Aorta (tissue), 5 donors: ENCODE measurements around the gene EIF4A2. TPM values are rescaled to one million over a fixed set of nuclear protein-coding genes. Genes with fewer than 3 reads are reported as not detected.
A peak's percentile ranks its signal among the peaks of the same experiment; 100 is the strongest.
"Not testable (repeated sequence)": the region's sequence is repeated elsewhere in the genome, so short reads cannot be mapped to it uniquely, and the experiment has no call there.

Experiments
- ATAC-seq: fragments of 200-7000 bp; cut with Tn5 transposase; one replicate; pipeline ENCODE4 v1.9.1; 2022; ENCODE audit warnings: moderate library complexity; ENCODE audit not compliant: low FRiP score
- DNase-seq, 2 donors: peaks; one replicate each; pipeline ENCODE4 v3.0.0-alpha.2; 2020
- H3K27ac ChIP-seq, 2 donors: one replicate each; pipeline ENCODE4 v1.5.1; 2013; ENCODE audit warnings: low read length in 2 of 2, mild to moderate bottlenecking in 2 of 2, moderate library complexity in 2 of 2, control low read depth in 1 of 2, inconsistent platforms in 1 of 2, low read depth in 1 of 2
- H3K27me3 ChIP-seq, 2 donors: one replicate each; pipeline ENCODE4 v1.6.1; 2013; ENCODE audit warnings: control low read depth in 1 of 2, low read length in 1 of 2, mild to moderate bottlenecking in 1 of 2, moderate library complexity in 1 of 2; ENCODE audit not compliant: insufficient read depth in 2 of 2, control insufficient read depth in 1 of 2
- H3K36me3 ChIP-seq, 2 donors: one replicate each; pipeline ENCODE4 v1.6.1; 2013; ENCODE audit warnings: control low read depth in 1 of 2, low read length in 1 of 2, mild to moderate bottlenecking in 1 of 2; ENCODE audit not compliant: insufficient read depth in 2 of 2, control insufficient read depth in 1 of 2
- H3K4me1 ChIP-seq, 2 donors: one replicate each; pipeline ENCODE4 v1.6.1; 2013; ENCODE audit warnings: low read length in 2 of 2, control low read depth in 1 of 2, mild to moderate bottlenecking in 1 of 2, moderate library complexity in 1 of 2; ENCODE audit not compliant: insufficient read depth in 2 of 2, control insufficient read depth in 1 of 2
- H3K4me3 ChIP-seq, 2 donors: one replicate each; pipeline ENCODE4 v1.5.1; 2013; ENCODE audit warnings: low read length in 2 of 2, control low read depth in 1 of 2, mild to moderate bottlenecking in 1 of 2
- H3K9me3 ChIP-seq: one replicate; pipeline ENCODE4 v1.6.1; 2013; ENCODE audit warnings: mild to moderate bottlenecking, low read length; ENCODE audit not compliant: control insufficient read depth
- WGBS, 2 donors: extraction: QIAGEN DNeasy Blood & Tissue Kit; methylation state at CpG; one replicate each; pipeline ENCODE4 v1.1.7; 2013; 5-methylcytosine and 5-hydroxymethylcytosine counted together
- intact Hi-C, 2 donors: fragments of 100-400 bp; cut with DNase I; formaldehyde crosslinking; loops; one replicate each; pipeline versions ENCODE4 v1.14.2 to v1.15.0; 2022
- polyA plus RNA-seq, 2 donors: library from polyadenylated mRNA; stranded (reverse); fragments of 200-250 nt; gene quantifications; one replicate each; pipeline ENCODE4 v1.2.3, GENCODE V29; 2013
- total RNA-seq, 2 donors: library from RNA; stranded (reverse); fragmentation: NEBNext Ultra II Directional; extraction: Animal tissue kit (Norgen Biotek cat#: 25700); gene quantifications; one replicate each; pipeline ENCODE4 v1.2.1, GENCODE V29; 2021
- donor health status: healthy with polysubstance abuse.
- donor health status: Bipolar disorder and iron deficiency.
- donor health status: DM: no; HTN: no; CAD: no.
- donor health status: DM: no; HTN: no; CAD: no.
- donor health status: DM: yes; HTN: yes; CAD: no.

EIF4A2 gene
- total and polyA plus RNA-seq, 4 donors = 330 to 598 (median 483) TPM

DNA sequence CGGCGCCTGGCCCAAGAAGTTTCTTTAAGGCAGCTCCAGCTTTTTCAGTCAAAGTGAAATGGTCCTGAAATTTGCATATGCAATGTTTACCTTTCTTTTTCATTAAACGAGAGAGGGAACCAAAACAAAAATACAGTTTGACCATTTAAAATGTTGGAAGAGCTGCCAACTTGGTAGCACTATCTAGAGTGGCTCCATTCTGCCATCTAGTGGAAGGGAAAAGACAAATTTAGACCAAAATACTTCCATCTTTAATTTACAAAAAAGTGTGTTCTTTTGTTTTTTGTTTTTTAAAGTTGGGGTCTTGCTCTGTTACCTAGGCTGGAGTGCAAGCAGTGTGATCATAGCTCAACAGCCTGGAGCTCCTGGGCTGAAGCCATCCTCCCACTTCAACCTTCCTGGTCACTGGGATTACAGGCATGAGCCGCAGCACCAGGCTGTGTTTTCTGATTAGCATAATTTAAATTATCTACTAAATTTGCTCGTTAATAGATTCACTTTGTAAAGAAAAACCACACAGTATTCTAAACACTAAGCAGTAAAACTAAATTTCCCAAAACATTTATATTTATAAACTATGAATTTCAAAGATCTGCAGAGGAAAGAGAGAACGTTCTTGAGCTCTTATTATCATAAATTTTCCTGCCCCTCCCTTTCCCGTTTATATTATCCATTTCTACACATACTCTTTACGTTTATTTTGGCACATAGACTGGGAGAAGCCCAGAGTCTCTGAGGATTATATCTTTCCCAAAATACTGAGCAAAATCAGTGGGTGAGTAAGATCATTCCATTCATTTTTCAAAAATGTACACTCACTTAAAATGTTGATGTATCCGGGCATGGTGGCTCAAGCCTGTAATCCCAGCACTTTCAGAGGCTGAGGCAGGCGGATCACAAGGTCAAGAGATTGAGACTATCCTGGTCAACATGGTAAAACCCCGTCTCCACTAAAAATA is 38.3 kb downstream of the EIF4A2 start:
- intact Hi-C loops = loop anchor here in 1 of 2 donors (5.0 kb wide), 1 partner anchor 204 kb away; no protein-coding TSS in a partner anchor
- Histone ChIP-seq H3K27ac (no peak overlapping the region), H3K27me3 (no peaks in the 10 kb centered on the region), H3K4me1 (no peaks in the 10 kb centered on the region), H3K9me3 (no peaks in the 10 kb centered on the region), H3K36me3 (no peaks in the 10 kb centered on the region), H3K4me3 (no peak overlapping the region)
- WGBS, 2 donors = 36 to 41% methylated on average over 11 of the region's 11 CpGs
- ATAC-seq (no peak), DNase-seq (no peak)

DNA sequence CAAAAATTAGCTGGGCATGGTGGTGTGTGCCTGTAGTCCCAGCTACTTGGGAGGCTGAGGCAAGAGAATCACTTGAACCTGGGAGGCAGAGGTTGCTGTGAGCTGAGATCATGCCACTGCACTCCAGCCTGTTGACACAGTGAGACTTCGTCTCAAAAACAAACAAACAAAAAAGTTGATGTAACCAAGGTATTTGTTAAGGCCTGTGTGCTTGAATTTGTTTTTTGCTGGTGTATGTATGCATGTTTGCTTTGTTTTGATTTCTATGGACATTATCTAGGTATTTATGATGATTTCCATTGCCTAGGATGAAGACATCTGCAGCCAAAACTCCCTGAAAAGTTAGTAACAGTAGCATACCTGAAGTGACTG is 39.0 kb downstream of the EIF4A2 start:
- H3K4me1 ChIP-seq, H3K36me3 ChIP-seq, H3K27ac ChIP-seq, H3K9me3 ChIP-seq, ATAC-seq, H3K27me3 ChIP-seq, H3K4me3 ChIP-seq: not testable (repeated sequence)
- 72 to 80% methylated on average over 1 of the region's 1 CpG for WGBS, 2 donors
- intact Hi-C loops = loop anchor here in 1 of 2 donors (5.0 kb wide), 1 partner anchor 205 kb away; no protein-coding TSS in a partner anchor
- peak in 1 of 2 donors; percentile 26 for DNase-seq

DNA sequence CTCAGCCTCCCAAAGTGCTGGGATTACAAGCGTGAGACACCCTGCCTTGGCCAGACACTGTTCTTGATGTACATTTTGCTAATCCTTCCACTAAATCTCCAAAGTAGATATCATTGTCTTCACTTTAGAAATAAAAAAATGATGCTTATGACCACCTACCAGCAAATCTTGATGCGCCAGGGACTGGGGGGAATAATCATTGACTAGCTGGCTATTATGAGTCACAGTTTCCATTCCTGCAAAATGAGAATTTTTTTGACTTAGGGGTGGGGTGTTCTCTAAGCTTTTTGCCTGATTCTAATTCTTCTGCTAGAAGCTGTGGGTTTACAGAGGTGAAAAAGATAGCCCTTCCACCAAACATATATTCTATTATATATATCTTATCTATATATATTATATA is 40.0 kb downstream of the EIF4A2 start:
- 84 to 87% methylated on average over 2 of the region's 2 CpGs for WGBS, 2 donors
- DNase-seq = no peak
- intact Hi-C loops = loop anchor here in 1 of 2 donors (5.0 kb wide), 1 partner anchor 206 kb away; no protein-coding TSS in a partner anchor

DNA sequence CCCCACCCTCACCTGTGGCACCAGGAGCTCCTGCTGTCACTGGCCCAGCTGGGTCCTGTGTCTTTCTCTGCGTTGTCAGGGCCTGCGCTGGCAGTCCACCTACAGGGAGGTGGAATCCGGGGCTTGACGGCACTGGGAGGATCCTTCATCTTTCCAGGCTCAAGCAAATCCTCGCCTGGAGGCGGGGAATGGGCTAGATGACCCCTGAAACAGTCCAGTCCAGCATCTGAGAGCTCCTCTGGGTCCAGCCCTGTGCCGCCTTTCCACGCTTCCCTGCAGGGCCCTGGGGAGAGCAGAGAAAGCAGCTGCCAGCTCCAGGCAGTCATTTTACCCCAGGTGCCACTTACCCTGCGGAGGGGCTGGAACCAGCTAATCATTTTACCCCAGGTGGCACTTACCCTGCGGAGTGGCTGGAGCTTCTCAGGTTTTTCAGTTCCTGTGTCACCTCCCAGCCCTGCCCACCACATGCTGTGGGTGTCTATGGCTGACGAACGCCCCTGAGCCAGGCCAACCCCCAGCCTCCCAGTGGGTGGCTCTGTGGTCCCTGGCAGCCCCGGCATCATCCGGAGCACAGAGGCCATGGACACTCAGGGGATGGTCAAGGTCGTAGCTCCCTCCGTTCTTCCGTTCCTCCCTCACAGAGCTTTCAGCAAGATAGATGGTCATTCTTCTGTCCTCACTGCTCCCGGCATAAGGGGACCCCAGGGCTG is 41.2 kb downstream of the EIF4A2 start:
- Histone ChIP-seq H3K4me3 (no peak overlapping the region), H3K27me3 (no peaks in the 10 kb centered on the region), H3K27ac (no peak overlapping the region), H3K4me1 (no peaks in the 10 kb centered on the region), H3K9me3 (no peaks in the 10 kb centered on the region), H3K36me3 (no peaks in the 10 kb centered on the region)
- WGBS, 2 donors = 75 to 77% methylated on average over 18 of the region's 18 CpGs
- DNase-seq (peak in 1 of 2 donors; percentile 69), ATAC-seq (no peak)
- intact Hi-C loops = loop anchor here in 1 of 2 donors (5.0 kb wide), 1 partner anchor 207 kb away; no protein-coding TSS in a partner anchor

More for the DNA sequence above, 40.0 kb downstream of the EIF4A2 start:
- no peak overlapping the region for H3K27ac ChIP-seq
- H3K36me3 ChIP-seq = no peaks in the 10 kb centered on the region
- ATAC-seq = no peak
- no peaks in the 10 kb centered on the region for H3K27me3 ChIP-seq
- H3K4me3 ChIP-seq = no peak overlapping the region
- no peaks in the 10 kb centered on the region for H3K4me1 ChIP-seq
- H3K9me3 ChIP-seq = no peaks in the 10 kb centered on the region

DNA sequence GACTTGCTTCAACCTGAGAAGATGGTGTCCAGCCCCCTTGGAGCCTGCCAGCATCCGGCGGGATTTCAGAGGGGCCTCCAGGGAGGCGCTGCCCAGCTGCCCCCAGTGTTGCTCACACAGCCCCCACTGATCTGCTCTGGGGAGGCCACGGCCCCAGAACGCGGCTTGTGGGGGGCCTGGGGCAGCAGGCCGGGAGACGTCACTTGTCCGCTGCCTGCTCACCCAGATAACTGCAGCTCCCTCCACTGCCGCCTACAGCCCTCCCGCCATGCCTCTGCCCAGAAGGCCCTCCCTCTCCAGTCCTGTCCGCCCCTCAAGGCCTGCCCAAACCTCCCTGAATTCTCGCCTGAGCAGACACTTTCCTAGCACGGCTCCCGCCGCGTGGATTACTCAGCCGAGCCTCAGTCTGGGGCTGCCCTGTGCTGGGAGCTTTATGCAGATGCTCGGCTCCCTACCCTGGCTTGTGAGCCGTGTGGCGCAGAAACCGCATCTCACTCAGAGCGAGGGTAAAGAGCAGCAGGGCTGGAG is 42.0 kb downstream of the EIF4A2 start:
- Histone ChIP-seq H3K9me3 (no peaks in the 10 kb centered on the region), H3K4me3 (no peak overlapping the region), H3K27me3 (no peaks in the 10 kb centered on the region), H3K4me1 (no peaks in the 10 kb centered on the region), H3K36me3 (no peaks in the 10 kb centered on the region), H3K27ac (no peak overlapping the region)
- ATAC-seq = no peak
- intact Hi-C loops = no loop called here
- WGBS, 2 donors = 41 to 45% methylated on average over 23 of the region's 23 CpGs
- DNase-seq = peak; percentile 61 to 74

DNA sequence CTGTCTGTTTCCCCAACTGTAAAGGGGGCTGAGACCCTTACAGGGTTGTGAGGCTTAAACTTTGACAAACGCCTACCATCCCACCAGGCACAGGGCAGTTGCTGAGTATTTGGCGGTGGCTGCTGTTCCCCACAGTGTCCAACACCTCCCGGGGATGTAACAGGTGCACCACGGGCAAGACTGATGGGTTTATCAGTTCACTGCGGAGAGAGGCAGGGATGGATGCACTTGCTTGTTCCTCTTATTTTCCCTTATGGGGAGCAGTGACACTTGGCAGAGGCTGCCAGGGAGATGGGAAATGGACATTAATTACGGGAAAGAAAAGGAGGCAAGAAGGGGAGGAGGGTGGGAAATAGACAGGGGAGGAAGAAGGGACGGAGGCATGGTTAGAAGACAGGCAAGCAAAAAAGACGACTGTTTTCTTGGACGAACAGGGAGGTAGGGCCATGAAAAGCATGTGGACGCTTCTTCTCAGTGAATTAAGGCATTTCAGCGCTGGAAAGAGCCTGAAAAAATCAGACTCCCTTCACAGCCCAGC is 42.6 kb downstream of the EIF4A2 start:
- peak in 1 of 2 donors; percentile 48 for DNase-seq
- Histone ChIP-seq H3K4me3 (no peak overlapping the region), H3K27me3 (no peaks in the 10 kb centered on the region), H3K4me1 (no peaks in the 10 kb centered on the region), H3K27ac (no peak overlapping the region), H3K9me3 (no peaks in the 10 kb centered on the region), H3K36me3 (no peaks in the 10 kb centered on the region)
- intact Hi-C loops = no loop called here
- WGBS, 2 donors = 74 to 87% methylated on average over 11 of the region's 11 CpGs
- ATAC-seq = no peak

DNA sequence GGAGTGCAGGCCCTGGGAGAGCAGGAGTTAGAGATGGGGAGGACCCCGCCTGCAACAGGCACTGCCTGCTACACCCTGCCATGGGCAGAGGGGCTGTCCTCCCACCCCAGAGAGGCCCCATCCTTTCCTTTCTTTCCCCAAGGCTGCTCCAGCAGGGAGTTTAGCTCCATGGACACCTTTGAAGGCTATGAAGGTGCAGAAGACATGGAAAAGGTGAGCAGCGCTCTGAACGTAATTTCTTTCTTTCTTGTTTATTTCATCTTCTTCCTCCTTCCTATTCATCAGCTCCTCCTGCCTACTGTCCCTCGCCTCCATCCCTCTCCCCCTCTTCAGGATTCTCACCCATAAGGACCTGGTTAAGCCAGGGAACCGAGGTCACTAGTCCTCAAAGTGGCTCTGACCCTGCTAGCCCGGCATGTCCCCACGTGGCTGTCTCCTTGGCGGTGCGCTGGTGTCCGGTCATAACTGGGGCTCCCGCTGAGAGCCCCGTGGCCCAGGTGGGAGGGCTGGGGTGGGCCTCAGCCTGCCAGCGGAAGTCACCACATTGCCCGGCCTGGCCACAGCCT is 43.1 kb downstream of the EIF4A2 start:
- H3K4me1 ChIP-seq = no peaks in the 10 kb centered on the region
- H3K27ac ChIP-seq = no peak overlapping the region
- ATAC-seq = peak; percentile 42
- H3K36me3 ChIP-seq = no peaks in the 10 kb centered on the region
- H3K9me3 ChIP-seq = no peaks in the 10 kb centered on the region
- intact Hi-C loops = no loop called here
- DNase-seq = peak in 1 of 2 donors; percentile 62
- H3K27me3 ChIP-seq = no peaks in the 10 kb centered on the region
- H3K4me3 ChIP-seq = peak overlapping the region; percentile 62 to 89
- 49 to 54% methylated on average over 13 to 14 of the region's 14 CpGs for WGBS, 2 donors
